HEK293 (cell line): ENCODE measurements around the gene MYCBPAP.

Source experiments
- CTCF ChIA-PET: fragments of 350-600 bp; formaldehyde crosslinking; extraction: SDS; loops from one replicate; lab custom pipeline; 2021; ENCODE audit warnings: antibody characterized with exemption; lab: Yijun Ruan, JAX
- POLR2A ChIA-PET: fragments of 300-600 bp; formaldehyde crosslinking; extraction: SDS; loops from one replicate; lab custom pipeline; 2020; ENCODE audit warnings: antibody characterized with exemption, inconsistent platforms; lab: Yijun Ruan, JAX
- H3K27ac ChIP-seq: fragments of 200-500 bp; sonication (Bioruptor generic); 2 replicates; pipeline ENCODE4 v1.5.1; 2014; ENCODE audit warnings: low read depth, low read length, control low read depth, inconsistent platforms; ENCODE audit errors: extremely low read depth
- H3K36me3 ChIP-seq, 2 experiments: fragments of 200-500 bp in 1 of 2; sonication (Bioruptor generic) in 1 of 2; 1 replicate in 1 of 2; 2 replicates in 1 of 2; pipeline ENCODE4 v1.5.1; 2014 to 2017; ENCODE audit warnings: inconsistent platforms in 2 of 2, low read length in 2 of 2; ENCODE audit not compliant: control insufficient read depth in 2 of 2, insufficient read depth in 1 of 2
- H3K4me1 ChIP-seq: fragments of 200-500 bp; sonication (Bioruptor generic); 2 replicates; pipeline ENCODE4 v1.5.1; 2014; ENCODE audit warnings: mild to moderate bottlenecking, low read length, inconsistent platforms; ENCODE audit not compliant: control insufficient read depth, insufficient read depth
- H3K4me3 ChIP-seq: 2 replicates; pipeline ENCODE4 v1.5.1; 2011; ENCODE audit warnings: low read depth, mild to moderate bottlenecking, control low read depth, low read length, moderate library complexity
- H3K9me3 ChIP-seq: fragments of 200-500 bp; sonication (Bioruptor generic); 2 replicates; pipeline ENCODE4 v1.5.1; 2014; ENCODE audit warnings: low read depth, low read length, inconsistent platforms; ENCODE audit not compliant: control insufficient read depth, insufficient read depth
- EGR2 ChIP-seq: fragments of 450-650 bp; formaldehyde crosslinking; IDR thresholded peaks from 2 replicates; pipeline ENCODE4 v1.5.1; 2016; ENCODE audit warnings: low read depth, missing biosample characterization, missing genetic modification characterization
- GLIS1 ChIP-seq: fragments of 450-650 bp; formaldehyde crosslinking; IDR thresholded peaks from 2 replicates; pipeline ENCODE4 v1.5.1; 2016; ENCODE audit warnings: missing biosample characterization, missing genetic modification characterization
- KLF16 ChIP-seq: fragments of 450-650 bp; formaldehyde crosslinking; IDR thresholded peaks from 2 replicates; pipeline ENCODE4 v1.5.1; 2017; ENCODE audit warnings: missing biosample characterization, missing genetic modification characterization
- KLF9 ChIP-seq: fragments of 450-650 bp; formaldehyde crosslinking; IDR thresholded peaks from 2 replicates; pipeline ENCODE4 v1.5.1; 2016; ENCODE audit warnings: missing biosample characterization, missing genetic modification characterization, low read depth
- MEIS1 ChIP-seq: sonication (generic); formaldehyde crosslinking; IDR thresholded peaks from 2 replicates; pipeline ENCODE4 v1.8.1; 2022; ENCODE audit warnings: missing genetic modification reagents, mild to moderate bottlenecking, borderline replicate concordance
- ZBTB1 ChIP-seq: fragments of 450-650 bp; formaldehyde crosslinking; IDR thresholded peaks from 2 replicates; pipeline ENCODE4 v1.5.1; 2016; ENCODE audit warnings: missing biosample characterization, missing genetic modification characterization
- ZBTB48 ChIP-seq: fragments of 450-650 bp; formaldehyde crosslinking; IDR thresholded peaks from 2 replicates; pipeline ENCODE4 v1.5.1; 2016; ENCODE audit warnings: missing biosample characterization, missing genetic modification characterization
- ZFHX2 ChIP-seq: fragments of 450-650 bp; formaldehyde crosslinking; conservative IDR thresholded peaks from 2 replicates; pipeline ENCODE4 v1.5.1; 2016; ENCODE audit warnings: missing biosample characterization, missing genetic modification characterization
- ZNF132 ChIP-seq: fragments of 450-650 bp; formaldehyde crosslinking; IDR thresholded peaks from 2 replicates; pipeline ENCODE4 v1.5.1; 2017; ENCODE audit warnings: missing biosample characterization, missing genetic modification characterization, borderline replicate concordance
- ZNF133 ChIP-seq: fragments of 450-650 bp; formaldehyde crosslinking; IDR thresholded peaks from 2 replicates; pipeline ENCODE4 v1.5.1; 2016; ENCODE audit warnings: missing biosample characterization, missing genetic modification characterization
- ZNF140 ChIP-seq: fragments of 450-650 bp; formaldehyde crosslinking; IDR thresholded peaks from 2 replicates; pipeline ENCODE4 v1.5.1; 2016; ENCODE audit warnings: missing biosample characterization, missing genetic modification characterization
- ZNF366 ChIP-seq: fragments of 450-650 bp; formaldehyde crosslinking; conservative IDR thresholded peaks from 2 replicates; pipeline ENCODE4 v1.5.1; 2016; ENCODE audit warnings: missing biosample characterization, missing genetic modification characterization
- ZNF423 ChIP-seq: fragments of 450-650 bp; formaldehyde crosslinking; IDR thresholded peaks from 2 replicates; pipeline ENCODE4 v1.5.1; 2016; ENCODE audit warnings: missing biosample characterization, missing genetic modification characterization
- ZNF473 ChIP-seq: fragments of 450-650 bp; formaldehyde crosslinking; IDR thresholded peaks from 2 replicates; pipeline ENCODE4 v1.5.1; 2017; ENCODE audit warnings: missing biosample characterization, missing genetic modification characterization
- ZNF530 ChIP-seq: fragments of 450-650 bp; formaldehyde crosslinking; IDR thresholded peaks from 2 replicates; pipeline ENCODE4 v1.5.1; 2016; ENCODE audit warnings: low read depth, missing biosample characterization, missing genetic modification characterization
- ZNF785 ChIP-seq: fragments of 450-650 bp; formaldehyde crosslinking; IDR thresholded peaks from 2 replicates; pipeline ENCODE4 v1.5.1; 2016; ENCODE audit warnings: missing biosample characterization, missing genetic modification characterization
- TF ChIP-seq, protein P1 (sequence below): sonication (generic); formaldehyde crosslinking; IDR thresholded peaks from 2 replicates; pipeline ENCODE4 v1.8.1; 2022; ENCODE audit warnings: mild to moderate bottlenecking, moderate library complexity, missing genetic modification reagents
- TF ChIP-seq, protein P2 (sequence below): fragments of 450-650 bp; formaldehyde crosslinking; IDR thresholded peaks from 2 replicates; pipeline ENCODE4 v1.5.1; 2017; ENCODE audit warnings: missing biosample characterization, missing genetic modification characterization
- TF ChIP-seq, protein P3 (sequence below): fragments of 450-650 bp; formaldehyde crosslinking; IDR thresholded peaks from 2 replicates; pipeline ENCODE4 v1.5.1; 2016; ENCODE audit warnings: missing biosample characterization, missing genetic modification characterization
- TF ChIP-seq, protein P4 (sequence below): fragments of 450-650 bp; formaldehyde crosslinking; IDR thresholded peaks from 2 replicates; pipeline ENCODE4 v1.5.1; 2017; ENCODE audit warnings: missing biosample characterization, missing genetic modification characterization
- TF ChIP-seq, protein P5 (sequence below): fragments of 450-650 bp; formaldehyde crosslinking; IDR thresholded peaks from 2 replicates; pipeline ENCODE4 v1.5.1; 2016; ENCODE audit warnings: missing biosample characterization, missing genetic modification characterization
- TF ChIP-seq, protein P6 (sequence below): fragments of 450-650 bp; formaldehyde crosslinking; IDR thresholded peaks from 2 replicates; pipeline ENCODE4 v1.5.1; 2016; ENCODE audit warnings: missing biosample characterization, missing genetic modification characterization, borderline replicate concordance

Gene MYCBPAP

DNA sequence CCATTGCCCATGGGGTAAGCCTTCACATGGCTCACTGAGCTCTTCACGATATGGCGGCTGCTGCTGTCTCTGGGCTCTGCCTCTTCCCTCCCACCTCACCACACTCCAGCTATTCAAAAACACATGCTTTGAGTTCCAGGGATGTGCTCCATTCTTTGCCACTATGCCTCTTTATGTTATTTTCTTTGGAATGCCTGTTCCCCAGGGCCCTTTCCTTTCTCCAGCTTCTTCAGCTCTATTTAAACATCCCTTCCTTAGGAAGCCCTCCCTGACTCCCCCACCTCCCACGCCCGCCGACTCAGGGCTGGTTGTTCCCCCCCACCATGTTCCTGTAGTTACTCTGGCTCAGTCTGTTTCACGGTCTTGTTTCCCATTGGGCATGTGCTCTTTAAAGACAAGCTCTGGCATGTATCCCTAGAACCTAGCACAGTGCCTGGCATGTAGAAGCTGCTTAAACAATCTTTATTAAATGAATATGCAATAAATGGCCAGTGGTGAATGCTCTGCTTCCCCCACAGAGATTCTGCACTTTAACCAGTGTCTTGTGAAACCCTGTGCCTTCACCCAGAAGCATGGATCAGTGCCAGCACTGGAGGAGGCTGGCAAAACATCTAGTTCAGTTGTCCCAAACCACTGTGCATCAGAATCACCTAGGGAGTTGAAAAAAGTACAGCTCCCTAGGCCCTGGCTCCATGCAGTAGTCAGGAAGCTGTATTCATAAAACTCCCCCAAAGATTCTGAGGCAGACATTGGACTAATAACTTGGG, 6.9 kb downstream of the MYCBPAP start:
- TF ChIP-seq KLF9 (tag by site-specific recombination) = no peak
- TF ChIP-seq ZNF132 = no peak
- TF ChIP-seq, protein P1, sequence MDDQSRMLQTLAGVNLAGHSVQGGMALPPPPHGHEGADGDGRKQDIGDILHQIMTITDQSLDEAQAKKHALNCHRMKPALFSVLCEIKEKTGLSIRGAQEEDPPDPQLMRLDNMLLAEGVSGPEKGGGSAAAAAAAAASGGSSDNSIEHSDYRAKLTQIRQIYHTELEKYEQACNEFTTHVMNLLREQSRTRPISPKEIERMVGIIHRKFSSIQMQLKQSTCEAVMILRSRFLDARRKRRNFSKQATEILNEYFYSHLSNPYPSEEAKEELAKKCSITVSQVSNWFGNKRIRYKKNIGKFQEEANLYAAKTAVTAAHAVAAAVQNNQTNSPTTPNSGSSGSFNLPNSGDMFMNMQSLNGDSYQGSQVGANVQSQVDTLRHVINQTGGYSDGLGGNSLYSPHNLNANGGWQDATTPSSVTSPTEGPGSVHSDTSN (CRISPR knock-in tag) = no peak
- TF ChIP-seq, protein P2, sequence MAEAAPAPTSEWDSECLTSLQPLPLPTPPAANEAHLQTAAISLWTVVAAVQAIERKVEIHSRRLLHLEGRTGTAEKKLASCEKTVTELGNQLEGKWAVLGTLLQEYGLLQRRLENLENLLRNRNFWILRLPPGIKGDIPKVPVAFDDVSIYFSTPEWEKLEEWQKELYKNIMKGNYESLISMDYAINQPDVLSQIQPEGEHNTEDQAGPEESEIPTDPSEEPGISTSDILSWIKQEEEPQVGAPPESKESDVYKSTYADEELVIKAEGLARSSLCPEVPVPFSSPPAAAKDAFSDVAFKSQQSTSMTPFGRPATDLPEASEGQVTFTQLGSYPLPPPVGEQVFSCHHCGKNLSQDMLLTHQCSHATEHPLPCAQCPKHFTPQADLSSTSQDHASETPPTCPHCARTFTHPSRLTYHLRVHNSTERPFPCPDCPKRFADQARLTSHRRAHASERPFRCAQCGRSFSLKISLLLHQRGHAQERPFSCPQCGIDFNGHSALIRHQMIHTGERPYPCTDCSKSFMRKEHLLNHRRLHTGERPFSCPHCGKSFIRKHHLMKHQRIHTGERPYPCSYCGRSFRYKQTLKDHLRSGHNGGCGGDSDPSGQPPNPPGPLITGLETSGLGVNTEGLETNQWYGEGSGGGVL (tag by site-specific recombination) = peak; percentile 27; the same call in 1 of the 2 replicates
- TF ChIP-seq ZBTB48 (tag by site-specific recombination) = no peak
- no peak for TF ChIP-seq ZNF785 (tag by site-specific recombination)
- no peak for TF ChIP-seq KLF16 (tag by site-specific recombination)
- TF ChIP-seq, protein P3, sequence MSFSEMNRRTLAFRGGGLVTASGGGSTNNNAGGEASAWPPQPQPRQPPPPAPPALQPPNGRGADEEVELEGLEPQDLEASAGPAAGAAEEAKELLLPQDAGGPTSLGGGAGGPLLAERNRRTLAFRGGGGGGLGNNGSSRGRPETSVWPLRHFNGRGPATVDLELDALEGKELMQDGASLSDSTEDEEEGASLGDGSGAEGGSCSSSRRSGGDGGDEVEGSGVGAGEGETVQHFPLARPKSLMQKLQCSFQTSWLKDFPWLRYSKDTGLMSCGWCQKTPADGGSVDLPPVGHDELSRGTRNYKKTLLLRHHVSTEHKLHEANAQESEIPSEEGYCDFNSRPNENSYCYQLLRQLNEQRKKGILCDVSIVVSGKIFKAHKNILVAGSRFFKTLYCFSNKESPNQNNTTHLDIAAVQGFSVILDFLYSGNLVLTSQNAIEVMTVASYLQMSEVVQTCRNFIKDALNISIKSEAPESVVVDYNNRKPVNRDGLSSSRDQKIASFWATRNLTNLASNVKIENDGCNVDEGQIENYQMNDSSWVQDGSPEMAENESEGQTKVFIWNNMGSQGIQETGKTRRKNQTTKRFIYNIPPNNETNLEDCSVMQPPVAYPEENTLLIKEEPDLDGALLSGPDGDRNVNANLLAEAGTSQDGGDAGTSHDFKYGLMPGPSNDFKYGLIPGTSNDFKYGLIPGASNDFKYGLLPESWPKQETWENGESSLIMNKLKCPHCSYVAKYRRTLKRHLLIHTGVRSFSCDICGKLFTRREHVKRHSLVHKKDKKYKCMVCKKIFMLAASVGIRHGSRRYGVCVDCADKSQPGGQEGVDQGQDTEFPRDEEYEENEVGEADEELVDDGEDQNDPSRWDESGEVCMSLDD (tag by site-specific recombination) = no peak
- TF ChIP-seq ZNF530 (tag by site-specific recombination) = no peak
- TF ChIP-seq MEIS1 (CRISPR knock-in tag) = no peak
- TF ChIP-seq, protein P4, sequence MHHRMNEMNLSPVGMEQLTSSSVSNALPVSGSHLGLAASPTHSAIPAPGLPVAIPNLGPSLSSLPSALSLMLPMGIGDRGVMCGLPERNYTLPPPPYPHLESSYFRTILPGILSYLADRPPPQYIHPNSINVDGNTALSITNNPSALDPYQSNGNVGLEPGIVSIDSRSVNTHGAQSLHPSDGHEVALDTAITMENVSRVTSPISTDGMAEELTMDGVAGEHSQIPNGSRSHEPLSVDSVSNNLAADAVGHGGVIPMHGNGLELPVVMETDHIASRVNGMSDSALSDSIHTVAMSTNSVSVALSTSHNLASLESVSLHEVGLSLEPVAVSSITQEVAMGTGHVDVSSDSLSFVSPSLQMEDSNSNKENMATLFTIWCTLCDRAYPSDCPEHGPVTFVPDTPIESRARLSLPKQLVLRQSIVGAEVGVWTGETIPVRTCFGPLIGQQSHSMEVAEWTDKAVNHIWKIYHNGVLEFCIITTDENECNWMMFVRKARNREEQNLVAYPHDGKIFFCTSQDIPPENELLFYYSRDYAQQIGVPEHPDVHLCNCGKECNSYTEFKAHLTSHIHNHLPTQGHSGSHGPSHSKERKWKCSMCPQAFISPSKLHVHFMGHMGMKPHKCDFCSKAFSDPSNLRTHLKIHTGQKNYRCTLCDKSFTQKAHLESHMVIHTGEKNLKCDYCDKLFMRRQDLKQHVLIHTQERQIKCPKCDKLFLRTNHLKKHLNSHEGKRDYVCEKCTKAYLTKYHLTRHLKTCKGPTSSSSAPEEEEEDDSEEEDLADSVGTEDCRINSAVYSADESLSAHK = no peak
- no peak for TF ChIP-seq ZNF366
- no peak for TF ChIP-seq ZNF133 (tag by site-specific recombination)
- TF ChIP-seq, protein P5, sequence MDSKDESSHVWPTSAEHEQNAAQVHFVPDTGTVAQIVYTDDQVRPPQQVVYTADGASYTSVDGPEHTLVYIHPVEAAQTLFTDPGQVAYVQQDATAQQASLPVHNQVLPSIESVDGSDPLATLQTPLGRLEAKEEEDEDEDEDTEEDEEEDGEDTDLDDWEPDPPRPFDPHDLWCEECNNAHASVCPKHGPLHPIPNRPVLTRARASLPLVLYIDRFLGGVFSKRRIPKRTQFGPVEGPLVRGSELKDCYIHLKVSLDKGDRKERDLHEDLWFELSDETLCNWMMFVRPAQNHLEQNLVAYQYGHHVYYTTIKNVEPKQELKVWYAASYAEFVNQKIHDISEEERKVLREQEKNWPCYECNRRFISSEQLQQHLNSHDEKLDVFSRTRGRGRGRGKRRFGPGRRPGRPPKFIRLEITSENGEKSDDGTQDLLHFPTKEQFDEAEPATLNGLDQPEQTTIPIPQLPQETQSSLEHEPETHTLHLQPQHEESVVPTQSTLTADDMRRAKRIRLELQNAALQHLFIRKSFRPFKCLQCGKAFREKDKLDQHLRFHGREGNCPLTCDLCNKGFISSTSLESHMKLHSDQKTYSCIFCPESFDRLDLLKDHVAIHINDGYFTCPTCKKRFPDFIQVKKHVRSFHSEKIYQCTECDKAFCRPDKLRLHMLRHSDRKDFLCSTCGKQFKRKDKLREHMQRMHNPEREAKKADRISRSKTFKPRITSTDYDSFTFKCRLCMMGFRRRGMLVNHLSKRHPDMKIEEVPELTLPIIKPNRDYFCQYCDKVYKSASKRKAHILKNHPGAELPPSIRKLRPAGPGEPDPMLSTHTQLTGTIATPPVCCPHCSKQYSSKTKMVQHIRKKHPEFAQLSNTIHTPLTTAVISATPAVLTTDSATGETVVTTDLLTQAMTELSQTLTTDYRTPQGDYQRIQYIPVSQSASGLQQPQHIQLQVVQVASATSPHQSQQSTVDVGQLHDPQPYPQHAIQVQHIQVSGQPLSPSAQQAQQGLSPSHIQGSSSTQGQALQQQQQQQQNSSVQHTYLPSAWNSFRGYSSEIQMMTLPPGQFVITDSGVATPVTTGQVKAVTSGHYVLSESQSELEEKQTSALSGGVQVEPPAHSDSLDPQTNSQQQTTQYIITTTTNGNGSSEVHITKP = peak; percentile 79
- TF ChIP-seq GLIS1 (tag by site-specific recombination) = peak; percentile 54; the same call in 1 of the 2 replicates
- TF ChIP-seq ZNF423 (tag by site-specific recombination) = no peak
- TF ChIP-seq, protein P6, sequence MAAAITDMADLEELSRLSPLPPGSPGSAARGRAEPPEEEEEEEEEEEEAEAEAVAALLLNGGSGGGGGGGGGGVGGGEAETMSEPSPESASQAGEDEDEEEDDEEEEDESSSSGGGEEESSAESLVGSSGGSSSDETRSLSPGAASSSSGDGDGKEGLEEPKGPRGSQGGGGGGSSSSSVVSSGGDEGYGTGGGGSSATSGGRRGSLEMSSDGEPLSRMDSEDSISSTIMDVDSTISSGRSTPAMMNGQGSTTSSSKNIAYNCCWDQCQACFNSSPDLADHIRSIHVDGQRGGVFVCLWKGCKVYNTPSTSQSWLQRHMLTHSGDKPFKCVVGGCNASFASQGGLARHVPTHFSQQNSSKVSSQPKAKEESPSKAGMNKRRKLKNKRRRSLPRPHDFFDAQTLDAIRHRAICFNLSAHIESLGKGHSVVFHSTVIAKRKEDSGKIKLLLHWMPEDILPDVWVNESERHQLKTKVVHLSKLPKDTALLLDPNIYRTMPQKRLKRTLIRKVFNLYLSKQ (tag by site-specific recombination) = no peak
- peak; percentile 80 for TF ChIP-seq ZFHX2 (tag by site-specific recombination)
- TF ChIP-seq ZNF473 (tag by site-specific recombination) = no peak
- no peak for TF ChIP-seq ZBTB1 (tag by site-specific recombination)
- peak; percentile 60 for TF ChIP-seq EGR2 (tag by site-specific recombination)
- TF ChIP-seq ZNF140 = no peak
- Histone ChIP-seq H3K27ac (no peak overlapping the region), H3K4me3 (no peak overlapping the region), H3K4me1 (no peaks in the 10 kb centered on the region), H3K36me3 (no peaks in the 10 kb centered on the region), H3K9me3 (no peaks in the 10 kb centered on the region)
- ChIA-PET CTCF (interaction anchor here (0.6 to 3.2 kb wide), 9 partner anchors 10 to 268 kb away, joined by 3 to 16 read pairs (median 4); partner anchors contain the start of gene LRRC59), POLR2A (interaction anchor here (0.6 kb wide), 1 partner anchor 48 kb away, joined by 7 read pairs; no protein-coding TSS in a partner anchor)
